A549 (cell line): ENCODE measurements around the gene MRTO4.

Source experiments
- HDAC2 ChIP-seq: fragments of 200-600 bp; sonication (generic); IDR thresholded peaks from 2 replicates; pipeline ENCODE4 v1.6.1; 2016
- KDM5A ChIP-seq: fragments of 200-600 bp; sonication (generic); IDR thresholded peaks from 2 replicates; pipeline ENCODE4 v1.6.1; 2016; ENCODE audit warnings: antibody characterized with exemption, mild to moderate bottlenecking
- MAFK ChIP-seq: fragments of 450-650 bp; IDR thresholded peaks from 2 replicates; pipeline ENCODE4 v1.6.1; 2014; ENCODE audit not compliant: partially characterized antibody
- MAZ ChIP-seq: fragments of 150-350 bp; IDR thresholded peaks from 2 replicates; pipeline ENCODE4 v1.6.1; 2014; ENCODE audit warnings: antibody characterized with exemption, low read depth, low read length, borderline replicate concordance
- MYC ChIP-seq: IDR thresholded peaks from 2 replicates; pipeline ENCODE4 v1.6.1; 2012; ENCODE audit warnings: mild to moderate bottlenecking, inconsistent platforms, low read length, improper control_type of control experiment, borderline replicate concordance
- NR3C1 ChIP-seq: fragments of >200 bp; sonication (Bioruptor Twin); formaldehyde crosslinking; IDR thresholded peaks from 3 replicates; pipeline ENCODE4 v1.6.1; 2017
- POLR2A ChIP-seq: IDR thresholded peaks from 2 replicates; pipeline ENCODE4 v1.6.1; 2012; ENCODE audit warnings: mild to moderate bottlenecking, low read length
- RAD21 ChIP-seq, 2 experiments: fragments of >200 bp in 1 of 2; sonication (Bioruptor Twin) in 1 of 2; formaldehyde crosslinking in 1 of 2; IDR thresholded peaks in 1 of 2; conservative IDR thresholded peaks in 1 of 2; 2 replicates in 1 of 2; 3 replicates in 1 of 2; pipeline ENCODE4 v1.6.1; 2012 to 2018; ENCODE audit warnings: inconsistent platforms in 1 of 2
- RFX5 ChIP-seq: fragments of 450-650 bp; IDR thresholded peaks from 2 replicates; pipeline ENCODE4 v1.7.1; 2014; ENCODE audit warnings: antibody characterized with exemption, mild to moderate bottlenecking, moderate library complexity
- TF ChIP-seq, protein P1 (sequence below): fragments of >200 bp; sonication (Bioruptor Twin); formaldehyde crosslinking; IDR thresholded peaks from 3 replicates; pipeline ENCODE4 v1.5.1; 2016
- TF ChIP-seq, protein P2 (sequence below): fragments of 450-650 bp; IDR thresholded peaks from 2 replicates; pipeline ENCODE4 v1.6.1; 2014; ENCODE audit warnings: antibody characterized with exemption
- TF ChIP-seq, protein P3 (sequence below): fragments of 200-600 bp; sonication (generic); IDR thresholded peaks from 2 replicates; pipeline ENCODE4 v1.6.1; 2016; ENCODE audit warnings: antibody characterized with exemption, mild to moderate bottlenecking, moderate library complexity
- TF ChIP-seq, protein P4 (sequence below): IDR thresholded peaks from 2 replicates; pipeline ENCODE4 v1.6.1; 2012
- TF ChIP-seq, protein P5 (sequence below): fragments of 250-450 bp; sonication (Bioruptor Pico); IDR thresholded peaks from 2 replicates; pipeline ENCODE4 v1.5.0; 2021; ENCODE audit warnings: mild to moderate bottlenecking, moderate library complexity, borderline replicate concordance

DNA sequence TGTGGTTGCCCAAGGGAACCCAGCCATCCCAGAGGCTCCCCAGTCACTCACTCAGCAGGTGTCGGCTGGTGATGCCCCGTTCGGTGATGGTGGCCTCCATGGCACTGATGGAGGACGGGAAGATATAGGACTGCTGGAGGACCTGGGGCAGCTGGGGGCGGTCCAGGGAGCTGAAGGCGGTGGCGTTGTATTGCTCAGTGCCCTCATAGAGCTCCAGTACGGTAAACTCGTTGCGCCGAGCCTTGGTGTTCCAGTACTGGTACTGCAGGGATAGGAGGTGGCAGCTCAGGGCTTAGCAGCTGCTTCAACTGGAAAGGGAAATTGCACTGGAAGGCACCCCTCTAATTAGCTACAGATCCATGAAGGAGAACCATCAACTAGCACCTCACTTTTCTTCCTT, 29.0 kb upstream of the MRTO4 start:
- TF ChIP-seq MAFK (no peak), MYC (no peak), NR3C1 (no peak), RAD21 (conservative IDR thresholded peaks at IDR 0.05 in 1 of 2, IDR thresholded peaks at IDR 0.05 in 1 of 2) (no peak), MAZ (no peak), POLR2A (no peak), RFX5 (no peak), HDAC2 (no peak), KDM5A (no peak)
- TF ChIP-seq, protein P1, sequence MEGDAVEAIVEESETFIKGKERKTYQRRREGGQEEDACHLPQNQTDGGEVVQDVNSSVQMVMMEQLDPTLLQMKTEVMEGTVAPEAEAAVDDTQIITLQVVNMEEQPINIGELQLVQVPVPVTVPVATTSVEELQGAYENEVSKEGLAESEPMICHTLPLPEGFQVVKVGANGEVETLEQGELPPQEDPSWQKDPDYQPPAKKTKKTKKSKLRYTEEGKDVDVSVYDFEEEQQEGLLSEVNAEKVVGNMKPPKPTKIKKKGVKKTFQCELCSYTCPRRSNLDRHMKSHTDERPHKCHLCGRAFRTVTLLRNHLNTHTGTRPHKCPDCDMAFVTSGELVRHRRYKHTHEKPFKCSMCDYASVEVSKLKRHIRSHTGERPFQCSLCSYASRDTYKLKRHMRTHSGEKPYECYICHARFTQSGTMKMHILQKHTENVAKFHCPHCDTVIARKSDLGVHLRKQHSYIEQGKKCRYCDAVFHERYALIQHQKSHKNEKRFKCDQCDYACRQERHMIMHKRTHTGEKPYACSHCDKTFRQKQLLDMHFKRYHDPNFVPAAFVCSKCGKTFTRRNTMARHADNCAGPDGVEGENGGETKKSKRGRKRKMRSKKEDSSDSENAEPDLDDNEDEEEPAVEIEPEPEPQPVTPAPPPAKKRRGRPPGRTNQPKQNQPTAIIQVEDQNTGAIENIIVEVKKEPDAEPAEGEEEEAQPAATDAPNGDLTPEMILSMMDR = no peak
- TF ChIP-seq, protein P2, sequence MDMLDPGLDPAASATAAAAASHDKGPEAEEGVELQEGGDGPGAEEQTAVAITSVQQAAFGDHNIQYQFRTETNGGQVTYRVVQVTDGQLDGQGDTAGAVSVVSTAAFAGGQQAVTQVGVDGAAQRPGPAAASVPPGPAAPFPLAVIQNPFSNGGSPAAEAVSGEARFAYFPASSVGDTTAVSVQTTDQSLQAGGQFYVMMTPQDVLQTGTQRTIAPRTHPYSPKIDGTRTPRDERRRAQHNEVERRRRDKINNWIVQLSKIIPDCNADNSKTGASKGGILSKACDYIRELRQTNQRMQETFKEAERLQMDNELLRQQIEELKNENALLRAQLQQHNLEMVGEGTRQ = no peak
- TF ChIP-seq, protein P3, sequence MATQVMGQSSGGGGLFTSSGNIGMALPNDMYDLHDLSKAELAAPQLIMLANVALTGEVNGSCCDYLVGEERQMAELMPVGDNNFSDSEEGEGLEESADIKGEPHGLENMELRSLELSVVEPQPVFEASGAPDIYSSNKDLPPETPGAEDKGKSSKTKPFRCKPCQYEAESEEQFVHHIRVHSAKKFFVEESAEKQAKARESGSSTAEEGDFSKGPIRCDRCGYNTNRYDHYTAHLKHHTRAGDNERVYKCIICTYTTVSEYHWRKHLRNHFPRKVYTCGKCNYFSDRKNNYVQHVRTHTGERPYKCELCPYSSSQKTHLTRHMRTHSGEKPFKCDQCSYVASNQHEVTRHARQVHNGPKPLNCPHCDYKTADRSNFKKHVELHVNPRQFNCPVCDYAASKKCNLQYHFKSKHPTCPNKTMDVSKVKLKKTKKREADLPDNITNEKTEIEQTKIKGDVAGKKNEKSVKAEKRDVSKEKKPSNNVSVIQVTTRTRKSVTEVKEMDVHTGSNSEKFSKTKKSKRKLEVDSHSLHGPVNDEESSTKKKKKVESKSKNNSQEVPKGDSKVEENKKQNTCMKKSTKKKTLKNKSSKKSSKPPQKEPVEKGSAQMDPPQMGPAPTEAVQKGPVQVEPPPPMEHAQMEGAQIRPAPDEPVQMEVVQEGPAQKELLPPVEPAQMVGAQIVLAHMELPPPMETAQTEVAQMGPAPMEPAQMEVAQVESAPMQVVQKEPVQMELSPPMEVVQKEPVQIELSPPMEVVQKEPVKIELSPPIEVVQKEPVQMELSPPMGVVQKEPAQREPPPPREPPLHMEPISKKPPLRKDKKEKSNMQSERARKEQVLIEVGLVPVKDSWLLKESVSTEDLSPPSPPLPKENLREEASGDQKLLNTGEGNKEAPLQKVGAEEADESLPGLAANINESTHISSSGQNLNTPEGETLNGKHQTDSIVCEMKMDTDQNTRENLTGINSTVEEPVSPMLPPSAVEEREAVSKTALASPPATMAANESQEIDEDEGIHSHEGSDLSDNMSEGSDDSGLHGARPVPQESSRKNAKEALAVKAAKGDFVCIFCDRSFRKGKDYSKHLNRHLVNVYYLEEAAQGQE = no peak
- TF ChIP-seq, protein P4, sequence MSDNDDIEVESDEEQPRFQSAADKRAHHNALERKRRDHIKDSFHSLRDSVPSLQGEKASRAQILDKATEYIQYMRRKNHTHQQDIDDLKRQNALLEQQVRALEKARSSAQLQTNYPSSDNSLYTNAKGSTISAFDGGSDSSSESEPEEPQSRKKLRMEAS = no peak
- TF ChIP-seq, protein P5, sequence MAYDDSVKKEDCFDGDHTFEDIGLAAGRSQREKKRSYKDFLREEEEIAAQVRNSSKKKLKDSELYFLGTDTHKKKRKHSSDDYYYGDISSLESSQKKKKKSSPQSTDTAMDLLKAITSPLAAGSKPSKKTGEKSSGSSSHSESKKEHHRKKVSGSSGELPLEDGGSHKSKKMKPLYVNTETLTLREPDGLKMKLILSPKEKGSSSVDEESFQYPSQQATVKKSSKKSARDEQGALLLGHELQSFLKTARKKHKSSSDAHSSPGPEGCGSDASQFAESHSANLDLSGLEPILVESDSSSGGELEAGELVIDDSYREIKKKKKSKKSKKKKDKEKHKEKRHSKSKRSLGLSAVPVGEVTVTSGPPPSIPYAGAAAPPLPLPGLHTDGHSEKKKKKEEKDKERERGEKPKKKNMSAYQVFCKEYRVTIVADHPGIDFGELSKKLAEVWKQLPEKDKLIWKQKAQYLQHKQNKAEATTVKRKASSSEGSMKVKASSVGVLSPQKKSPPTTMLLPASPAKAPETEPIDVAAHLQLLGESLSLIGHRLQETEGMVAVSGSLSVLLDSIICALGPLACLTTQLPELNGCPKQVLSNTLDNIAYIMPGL (CRISPR knock-in tag) = no peak
